Esophagus (tissue), 2 donors: Measurements from ENCODE around the gene SLC25A29. TPM values are rescaled to one million over a fixed set of nuclear protein-coding genes. Genes with fewer than 3 reads are reported as not detected.

Experiments
- H3K27ac ChIP-seq, 2 donors: one replicate each; pipeline ENCODE4 v1.5.1; 2013; ENCODE audit warnings: low read depth in 2 of 2, mild to moderate bottlenecking in 2 of 2, inconsistent platforms in 1 of 2, low read length in 1 of 2, moderate library complexity in 1 of 2
- H3K27me3 ChIP-seq, 2 donors: one replicate each; pipeline ENCODE4 v1.6.1; 2013; ENCODE audit warnings: low read length in 2 of 2, control low read depth in 1 of 2, mild to moderate bottlenecking in 1 of 2; ENCODE audit not compliant: insufficient read depth in 2 of 2, control insufficient read depth in 1 of 2
- H3K36me3 ChIP-seq, 2 donors: one replicate each; pipeline ENCODE4 v1.6.1; 2013; ENCODE audit warnings: low read length in 1 of 2; ENCODE audit not compliant: control insufficient read depth in 2 of 2, insufficient read depth in 2 of 2
- H3K4me1 ChIP-seq, 2 donors: one replicate each; pipeline ENCODE4 v1.6.1; 2013; ENCODE audit warnings: low read length in 1 of 2; ENCODE audit not compliant: control insufficient read depth in 2 of 2, insufficient read depth in 2 of 2
- H3K4me3 ChIP-seq, 2 donors: one replicate each; pipeline ENCODE4 v1.5.1; 2013; ENCODE audit warnings: low read length in 2 of 2, mild to moderate bottlenecking in 2 of 2, low read depth in 1 of 2, moderate library complexity in 1 of 2
- H3K9me3 ChIP-seq, 2 donors: one replicate each; pipeline ENCODE4 v1.6.1; 2013; ENCODE audit warnings: mild to moderate bottlenecking in 2 of 2, low read depth in 1 of 2, low read length in 1 of 2, moderate library complexity in 1 of 2; ENCODE audit not compliant: control insufficient read depth in 2 of 2, insufficient read depth in 1 of 2
- WGBS, 2 donors: extraction: QIAGEN DNeasy Blood & Tissue Kit; methylation state at CpG; one replicate each; pipeline ENCODE4 v1.1.7; 2013; 5-methylcytosine and 5-hydroxymethylcytosine counted together
- polyA plus RNA-seq, 2 donors: library from polyadenylated mRNA; stranded (reverse); fragments of 200-250 nt; gene quantifications; one replicate each; pipeline ENCODE4 v1.2.3, GENCODE V29; 2013
- donor health status: healthy with polysubstance abuse.
- donor health status: Bipolar disorder and iron deficiency.

The SLC25A29 gene
- polyA plus RNA-seq, 2 donors, result 27.9 to 67.7 TPM

- Histone ChIP-seq H3K27me3 (no peaks in the 10 kb centered on the region), H3K4me1 (peaks cover 4 to 25% of the 10 kb centered on the region in 2 donors), H3K36me3 (no peaks in the 10 kb centered on the region), H3K27ac (no peak overlapping the region), H3K9me3 (no peaks in the 10 kb centered on the region), H3K4me3 (no peak overlapping the region)
- 82 to 83% methylated on average over 8 of the region's 8 CpGs for WGBS, 2 donors
Observed at GRCh38 chr14:100323942-100324307, 17.7 kb upstream of the SLC25A29 start.

DNA sequence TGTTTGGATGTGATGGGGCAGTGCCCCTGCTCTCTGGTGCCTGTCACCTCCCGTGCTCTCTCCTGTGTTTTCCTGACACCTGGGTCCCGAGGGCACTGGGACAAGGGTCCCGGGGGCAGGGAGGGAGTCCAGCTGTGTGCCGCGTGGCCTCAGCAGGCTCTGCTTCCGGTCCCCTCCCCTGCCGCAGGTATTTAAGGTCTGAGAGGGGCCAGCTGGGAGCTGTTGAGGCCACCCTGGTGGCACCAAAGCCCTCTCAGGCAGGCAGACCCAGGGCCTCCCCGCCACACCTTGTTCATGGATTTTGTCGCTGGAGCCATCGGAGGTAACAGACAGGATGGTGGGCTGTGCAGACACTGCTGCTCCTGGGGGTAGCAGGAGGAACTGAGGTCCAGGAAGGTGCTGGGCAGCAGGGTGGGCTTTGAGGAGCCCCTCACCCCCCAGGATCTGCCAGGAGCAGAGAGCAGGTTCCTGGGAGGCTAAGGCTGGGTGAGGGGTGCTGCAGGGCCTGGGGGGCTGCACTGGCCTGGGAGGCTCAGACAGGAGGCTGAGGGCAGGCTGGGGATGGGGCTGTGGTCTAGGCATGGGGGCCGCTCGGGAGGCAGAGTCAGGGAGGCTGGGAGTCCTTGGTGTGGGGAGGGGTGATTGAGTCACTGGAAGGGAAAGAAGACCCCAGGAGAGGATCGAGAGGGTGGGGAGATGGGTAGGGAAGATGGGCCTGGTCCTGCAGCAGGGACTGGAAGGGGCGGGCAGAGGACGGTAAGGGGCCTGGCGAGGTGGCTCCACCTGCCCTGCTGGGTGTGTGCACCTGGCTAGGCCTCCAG, 17.1 kb upstream of the SLC25A29 start, which contains the start of gene SLC25A47:
Gene SLC25A47 (plus strand): TSS at position 219 of the 821 bp plus-strand sequence. CDS start 76 bp downstream, at position 295.
- WGBS, 2 donors, result 86 to 89% methylated on average over 15 to 16 of the region's 16 CpGs
- Histone ChIP-seq H3K27ac (no peak within 1 kb of the TSS), H3K27me3 (no peaks in the 10 kb centered on the region), H3K9me3 (no peaks in the 10 kb centered on the region), H3K4me3 (no peak within 1 kb of the TSS), H3K36me3 (no peaks in the 10 kb centered on the region), H3K4me1 (peaks cover 4 to 27% of the 10 kb centered on the region in 2 donors)

- no peak overlapping the region for H3K27ac ChIP-seq
- H3K36me3 ChIP-seq, result no peaks in the 10 kb centered on the region
- H3K4me3 ChIP-seq, result no peak overlapping the region
- no peaks in the 10 kb centered on the region for H3K9me3 ChIP-seq
- no peaks in the 10 kb centered on the region for H3K27me3 ChIP-seq
- peaks cover 4 to 28% of the 10 kb centered on the region in 2 donors for H3K4me1 ChIP-seq
- 90% methylated on average over 15 of the region's 15 CpGs for WGBS, 2 donors
Observed at GRCh38 chr14:100322138-100322957, 16.1 kb upstream of the SLC25A29 start.

DNA sequence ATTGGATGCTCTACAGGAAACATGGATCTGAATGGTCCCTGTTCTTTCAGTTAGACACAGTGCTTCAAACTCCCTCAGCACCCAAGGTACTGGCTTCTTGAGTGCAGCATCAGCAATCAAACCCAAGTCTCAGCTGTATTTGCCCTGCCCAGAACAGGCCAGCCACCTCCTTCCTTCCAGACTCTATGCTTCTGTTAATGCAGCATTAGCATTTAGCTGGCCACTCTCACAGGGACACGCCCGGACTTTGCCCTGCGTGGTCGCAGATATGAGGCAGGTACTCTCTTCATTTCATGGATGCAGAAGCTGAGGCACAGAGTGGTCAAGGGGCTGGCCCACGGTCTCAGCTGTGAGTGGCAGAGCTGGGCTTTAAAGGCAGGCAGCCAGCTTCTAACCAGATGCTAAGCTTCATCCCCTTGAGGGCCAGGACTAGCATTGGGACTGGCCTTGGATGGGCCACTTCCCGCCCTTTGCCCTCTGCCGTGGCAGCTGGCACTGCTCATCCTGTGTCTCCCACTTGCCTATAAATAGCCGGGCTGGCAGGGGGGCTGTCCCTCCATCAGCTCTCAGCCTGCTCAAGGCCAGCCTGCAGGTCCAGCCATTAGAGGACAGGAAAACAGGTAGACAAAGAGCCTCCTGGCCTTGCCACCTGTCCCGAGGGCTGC, 15.4 kb upstream of the SLC25A29 start:
- no peaks in the 10 kb centered on the region for H3K9me3 ChIP-seq
- no peaks in the 10 kb centered on the region for H3K36me3 ChIP-seq
- no peak overlapping the region for H3K27ac ChIP-seq
- 72 to 79% methylated on average over 9 of the region's 9 CpGs for WGBS, 2 donors
- H3K4me3 ChIP-seq, result no peak overlapping the region
- H3K4me1 ChIP-seq, result peaks cover 4 to 28% of the 10 kb centered on the region in 2 donors
- no peaks in the 10 kb centered on the region for H3K27me3 ChIP-seq

- Histone ChIP-seq H3K27me3 (no peaks in the 10 kb centered on the region), H3K4me3 (no peak overlapping the region), H3K4me1 (peaks cover 4 to 21% of the 10 kb centered on the region in 2 donors), H3K36me3 (no peaks in the 10 kb centered on the region), H3K27ac (no peak overlapping the region), H3K9me3 (no peaks in the 10 kb centered on the region)
- WGBS, 2 donors, result 73 to 83% methylated on average over 12 of the region's 12 CpGs
Observed at GRCh38 chr14:100320157-100320856, 14.1 kb upstream of the SLC25A29 start.

GRCh38 chr14:100317912-100318808, 11.9 kb upstream of the SLC25A29 start:
- H3K27ac ChIP-seq, result peak overlapping the region in 1 of 2 donors; percentile 3
- peaks cover 0 to 2% of the 10 kb centered on the region in 2 donors for H3K9me3 ChIP-seq
- 39 to 40% methylated on average over 37 to 40 of the region's 40 CpGs for WGBS, 2 donors
- H3K27me3 ChIP-seq, result no peaks in the 10 kb centered on the region
- H3K36me3 ChIP-seq, result no peaks in the 10 kb centered on the region
- H3K4me3 ChIP-seq, result peak overlapping the region in 1 of 2 donors; percentile 21
- peaks cover 0 to 25% of the 10 kb centered on the region in 2 donors for H3K4me1 ChIP-seq

DNA sequence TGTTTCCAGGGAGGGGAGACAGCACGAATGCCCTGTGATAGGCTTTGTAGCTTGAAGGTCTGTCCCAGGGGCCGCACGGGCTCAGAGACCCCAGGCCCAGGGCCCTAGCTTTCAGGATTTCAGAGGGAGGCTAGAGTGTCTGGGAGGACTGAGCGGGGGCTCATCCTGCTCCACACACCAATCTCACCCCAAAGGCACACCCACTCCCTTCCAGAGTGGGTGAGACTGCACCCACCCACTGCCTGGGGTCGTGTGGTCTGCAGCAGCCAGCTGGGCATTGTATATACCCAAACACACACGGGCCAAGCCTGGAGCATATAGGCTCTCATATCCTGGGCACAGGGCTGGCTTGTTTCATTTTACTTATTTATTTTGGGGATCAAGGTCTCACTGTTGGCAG, 11.1 kb upstream of the SLC25A29 start:
- Histone ChIP-seq H3K27me3 (no peaks in the 10 kb centered on the region), H3K27ac (no peak overlapping the region), H3K4me1 (peaks cover 0 to 27% of the 10 kb centered on the region in 2 donors), H3K4me3 (no peak overlapping the region), H3K36me3 (no peaks in the 10 kb centered on the region), H3K9me3 (peaks cover 0 to 2% of the 10 kb centered on the region in 2 donors)
- 82 to 83% methylated on average over 6 of the region's 6 CpGs for WGBS, 2 donors

DNA sequence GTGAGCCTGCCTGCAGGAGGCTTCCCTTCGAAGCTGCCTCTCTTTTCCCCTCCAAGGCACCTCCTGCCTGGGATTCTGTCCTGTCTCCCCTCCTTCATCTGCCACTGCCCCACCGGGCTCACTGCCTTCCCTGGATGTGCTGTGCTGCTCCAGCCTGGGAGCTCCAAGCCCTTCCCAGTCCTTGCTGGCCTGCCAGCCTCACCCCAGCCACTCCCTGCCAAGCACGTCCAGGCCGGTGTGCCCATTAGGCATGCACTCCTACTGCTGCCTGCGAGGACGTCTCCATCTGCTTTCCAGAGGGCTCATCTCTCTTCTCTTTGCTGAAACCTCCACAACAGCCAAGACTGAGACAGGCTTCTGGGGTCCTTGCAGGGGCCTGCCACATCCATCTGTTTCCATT, 8.5 kb upstream of the SLC25A29 start:
- peak overlapping the region in 1 of 2 donors; percentile 23 for H3K27ac ChIP-seq
- 48 to 63% methylated on average over 6 of the region's 6 CpGs for whole genome bisulfite sequencing, 2 donors

More for the DNA sequence above, 8.5 kb upstream of the SLC25A29 start:
- Histone ChIP-seq H3K36me3 (no peaks in the 10 kb centered on the region), H3K9me3 (peaks cover 0 to 2% of the 10 kb centered on the region in 2 donors), H3K4me3 (no peak overlapping the region), H3K4me1 (peaks cover 0 to 18% of the 10 kb centered on the region in 2 donors), H3K27me3 (no peaks in the 10 kb centered on the region)
